MM.1S (cell line): ENCODE results near the gene SUN5.

ENCODE experiments used
- DNase-seq: peaks from one replicate; pipeline ENCODE4 v3.0.0-alpha.2; 2015
- H2AFZ ChIP-seq: fragments of 300-600 bp; sonication (generic); 2 replicates; pipeline ENCODE4 v1.6.0; 2016; ENCODE audit warnings: antibody characterized with exemption, low read length
- H3F3A ChIP-seq: fragments of 300-600 bp; sonication (generic); 2 replicates; pipeline ENCODE4 v1.6.1; 2016; ENCODE audit warnings: mild to moderate bottlenecking, antibody characterized with exemption, low read length, moderate library complexity, mixed read lengths; ENCODE audit not compliant: insufficient read depth
- H3K27ac ChIP-seq: fragments of 300-600 bp; sonication (generic); 2 replicates; pipeline ENCODE4 v1.5.1; 2016; ENCODE audit warnings: mild to moderate bottlenecking, low read length
- H3K27me3 ChIP-seq: fragments of 300-600 bp; sonication (generic); replicated peaks from 2 replicates; pipeline ENCODE4 v1.6.0; 2016; ENCODE audit warnings: low read length; ENCODE audit not compliant: insufficient read depth
- H3K36me3 ChIP-seq: fragments of 300-600 bp; sonication (generic); replicated peaks from 2 replicates; pipeline ENCODE4 v1.6.1; 2016; ENCODE audit warnings: mild to moderate bottlenecking, low read length, mixed read lengths; ENCODE audit not compliant: insufficient read depth
- H3K4me1 ChIP-seq: fragments of 300-600 bp; sonication (generic); 2 replicates; pipeline ENCODE4 v1.6.1; 2016; ENCODE audit warnings: low read length, mixed read lengths
- H3K4me2 ChIP-seq: fragments of 300-600 bp; sonication (generic); 2 replicates; pipeline ENCODE4 v1.6.0; 2016; ENCODE audit warnings: low read depth, low read length
- H3K4me3 ChIP-seq: fragments of 300-600 bp; sonication (generic); 2 replicates; pipeline ENCODE4 v1.5.1; 2016; ENCODE audit warnings: low read length, mixed read lengths
- H3K79me2 ChIP-seq: fragments of 300-600 bp; sonication (generic); 2 replicates; pipeline ENCODE4 v1.6.1; 2016; ENCODE audit warnings: mixed run types, low read length, mixed read lengths
- H3K9ac ChIP-seq: fragments of 300-600 bp; sonication (generic); 2 replicates; pipeline ENCODE4 v1.6.1; 2016; ENCODE audit warnings: low read length, mixed read lengths
- H3K9me2 ChIP-seq: fragments of 300-600 bp; sonication (generic); replicated peaks from 2 replicates; pipeline ENCODE4 v1.6.1; 2016; ENCODE audit warnings: mild to moderate bottlenecking, low read length, mixed read lengths; ENCODE audit not compliant: insufficient read depth
- H3K9me3 ChIP-seq: fragments of 300-600 bp; sonication (generic); replicated peaks from 2 replicates; pipeline ENCODE4 v1.6.1; 2016; ENCODE audit warnings: mild to moderate bottlenecking, low read length, mixed read lengths; ENCODE audit not compliant: insufficient read depth
- H4K20me1 ChIP-seq: fragments of 300-600 bp; sonication (generic); 2 replicates; pipeline ENCODE4 v1.6.1; 2016; ENCODE audit warnings: mild to moderate bottlenecking, low read length, moderate library complexity, mixed read lengths; ENCODE audit not compliant: insufficient read depth
- CTCF ChIP-seq: fragments of 300-600 bp; sonication (generic); IDR thresholded peaks from 2 replicates; pipeline ENCODE4 v1.5.1; 2016; ENCODE audit warnings: antibody characterized with exemption, low read length, mixed read lengths
- EZH2 ChIP-seq: fragments of 300-600 bp; sonication (generic); optimal IDR thresholded peaks from 2 replicates; pipeline ENCODE3; 2017; ENCODE audit warnings: low read depth, mild to moderate bottlenecking, antibody characterized with exemption, low read length, mixed read lengths
- EZH2phosphoT487 ChIP-seq: fragments of 300-600 bp; sonication (generic); IDR thresholded peaks from 2 replicates; pipeline ENCODE4 v1.6.1; 2018; ENCODE audit warnings: antibody characterized with exemption, low read length

The SUN5 gene

GRCh38 chr20:33031531-33031930 is 27.3 kb upstream of the SUN5 start, which contains the start of gene BPIFB6:
Gene BPIFB6 (plus strand): TSS chr20:33031648. CDS start chr20:33031648, 0 bp downstream.
- Histone ChIP-seq H3K4me3 (no peak within 1 kb of the TSS), H3K27ac (no peak within 1 kb of the TSS), H3K4me2 (no peak within 1 kb of the TSS), H2AFZ (no peak within 1 kb of the TSS), H3F3A (no peaks in the 10 kb centered on the region), H3K9me2 (no peaks in the 10 kb centered on the region), H3K4me1 (no peaks in the 10 kb centered on the region), H3K27me3 (peaks cover 43% of the 10 kb centered on the region), H4K20me1 (no peaks in the 10 kb centered on the region), H3K79me2 (no peaks in the 10 kb centered on the region), H3K36me3 (no peaks in the 10 kb centered on the region), H3K9me3 (no peaks in the 10 kb centered on the region), H3K9ac (no peak within 1 kb of the TSS)
- TF ChIP-seq EZH2phosphoT487 (no peak), EZH2 (no peak), CTCF (no peak)
- DNase-seq: no peak

- Histone ChIP-seq H2AFZ (no peak overlapping the region), H3K36me3 (no peaks in the 10 kb centered on the region), H3K4me3 (no peak overlapping the region), H3K9ac (no peak overlapping the region), H3K9me3 (no peaks in the 10 kb centered on the region), H3K4me1 (no peaks in the 10 kb centered on the region), H3K4me2 (no peak overlapping the region), H3K27ac (no peak overlapping the region), H3K27me3 (peaks cover 44% of the 10 kb centered on the region), H3F3A (no peaks in the 10 kb centered on the region), H3K79me2 (no peaks in the 10 kb centered on the region), H3K9me2 (no peaks in the 10 kb centered on the region), H4K20me1 (no peaks in the 10 kb centered on the region)
- no peak for TF ChIP-seq CTCF
- no peak for TF ChIP-seq EZH2phosphoT487
- TF ChIP-seq EZH2: no peak
- no peak for DNase-seq
Measured at GRCh38 chr20:33030569-33030968, 26.3 kb upstream of the SUN5 start.

- no peaks in the 10 kb centered on the region for H3K9me2 ChIP-seq
Measured at GRCh38 chr20:33030076-33030475, 25.8 kb upstream of the SUN5 start.

More at GRCh38 chr20:33030076-33030475, 25.8 kb upstream of the SUN5 start:
- Histone ChIP-seq H2AFZ (no peak overlapping the region), H4K20me1 (no peaks in the 10 kb centered on the region), H3K4me3 (no peak overlapping the region), H3F3A (no peaks in the 10 kb centered on the region), H3K27me3 (peaks cover 48% of the 10 kb centered on the region), H3K36me3 (no peaks in the 10 kb centered on the region), H3K4me2 (no peak overlapping the region), H3K9ac (no peak overlapping the region), H3K27ac (no peak overlapping the region), H3K9me3 (no peaks in the 10 kb centered on the region), H3K79me2 (no peaks in the 10 kb centered on the region), H3K4me1 (no peaks in the 10 kb centered on the region)
- no peak for TF ChIP-seq CTCF
- TF ChIP-seq EZH2: no peak
- TF ChIP-seq EZH2phosphoT487: no peak
- DNase-seq: no peak
